GM12875 (cell line): ENCODE measurements around the gene ZNF578.
"Not testable (repeated sequence)": the region's sequence is repeated elsewhere in the genome, so short reads cannot be mapped to it uniquely, and the experiment has no call there.

ENCODE experiments used
- H3K4me3 ChIP-seq: one replicate; pipeline ENCODE4 v1.5.1; 2011; ENCODE audit warnings: low read depth, low read length, control low read depth
- TF ChIP-seq, protein P1 (sequence below): IDR thresholded peaks from 2 replicates; pipeline ENCODE4 v1.5.1; 2011; ENCODE audit warnings: low read depth, mild to moderate bottlenecking, control low read depth, inconsistent platforms, low read length, moderate library complexity, borderline replicate concordance; ENCODE audit not compliant: insufficient read depth

The ZNF578 gene

DNA sequence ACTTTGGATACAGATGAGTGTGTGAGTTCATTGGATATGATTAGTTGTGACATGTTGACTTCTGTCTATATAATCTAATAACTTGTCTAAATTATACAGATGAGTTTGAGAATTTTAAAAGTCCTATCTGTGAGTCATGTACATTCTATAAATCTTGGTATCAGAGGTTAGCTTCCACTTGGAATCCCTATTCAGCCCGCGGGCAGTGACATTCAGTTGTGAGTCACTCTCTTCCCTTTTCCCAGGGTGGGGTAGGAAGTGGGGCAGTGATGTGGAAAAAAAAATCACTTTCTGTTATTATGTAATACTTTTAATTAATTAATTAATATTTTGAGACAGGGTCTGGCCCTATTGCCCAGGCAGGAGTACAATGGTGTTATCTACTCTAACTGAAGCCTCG, 41.2 kb downstream of the ZNF578 start:
- no peak overlapping the region for H3K4me3 ChIP-seq
- TF ChIP-seq, protein P1, sequence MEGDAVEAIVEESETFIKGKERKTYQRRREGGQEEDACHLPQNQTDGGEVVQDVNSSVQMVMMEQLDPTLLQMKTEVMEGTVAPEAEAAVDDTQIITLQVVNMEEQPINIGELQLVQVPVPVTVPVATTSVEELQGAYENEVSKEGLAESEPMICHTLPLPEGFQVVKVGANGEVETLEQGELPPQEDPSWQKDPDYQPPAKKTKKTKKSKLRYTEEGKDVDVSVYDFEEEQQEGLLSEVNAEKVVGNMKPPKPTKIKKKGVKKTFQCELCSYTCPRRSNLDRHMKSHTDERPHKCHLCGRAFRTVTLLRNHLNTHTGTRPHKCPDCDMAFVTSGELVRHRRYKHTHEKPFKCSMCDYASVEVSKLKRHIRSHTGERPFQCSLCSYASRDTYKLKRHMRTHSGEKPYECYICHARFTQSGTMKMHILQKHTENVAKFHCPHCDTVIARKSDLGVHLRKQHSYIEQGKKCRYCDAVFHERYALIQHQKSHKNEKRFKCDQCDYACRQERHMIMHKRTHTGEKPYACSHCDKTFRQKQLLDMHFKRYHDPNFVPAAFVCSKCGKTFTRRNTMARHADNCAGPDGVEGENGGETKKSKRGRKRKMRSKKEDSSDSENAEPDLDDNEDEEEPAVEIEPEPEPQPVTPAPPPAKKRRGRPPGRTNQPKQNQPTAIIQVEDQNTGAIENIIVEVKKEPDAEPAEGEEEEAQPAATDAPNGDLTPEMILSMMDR: no peak

DNA sequence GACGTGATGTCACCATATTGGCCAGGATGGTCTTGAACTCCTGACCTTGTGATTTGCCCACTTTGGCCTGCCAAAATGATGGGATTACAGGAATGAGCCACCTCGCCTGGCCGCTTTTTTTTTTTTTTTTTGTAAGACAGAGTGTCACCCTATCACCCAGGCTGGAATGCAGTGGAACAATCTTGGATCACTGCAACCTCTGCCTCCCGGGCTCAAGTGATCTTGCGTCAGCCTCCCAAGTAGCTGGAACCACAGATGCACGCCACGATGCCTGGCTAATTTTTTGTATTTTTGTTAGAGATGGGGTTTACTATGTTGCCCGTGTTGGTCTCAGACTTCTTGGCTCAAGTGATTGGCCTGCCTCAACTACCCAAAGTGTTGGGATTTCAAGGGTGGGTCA, 45.2 kb downstream of the ZNF578 start:
- H3K4me3 ChIP-seq: no peak overlapping the region
- TF ChIP-seq, protein P1: no peak

DNA sequence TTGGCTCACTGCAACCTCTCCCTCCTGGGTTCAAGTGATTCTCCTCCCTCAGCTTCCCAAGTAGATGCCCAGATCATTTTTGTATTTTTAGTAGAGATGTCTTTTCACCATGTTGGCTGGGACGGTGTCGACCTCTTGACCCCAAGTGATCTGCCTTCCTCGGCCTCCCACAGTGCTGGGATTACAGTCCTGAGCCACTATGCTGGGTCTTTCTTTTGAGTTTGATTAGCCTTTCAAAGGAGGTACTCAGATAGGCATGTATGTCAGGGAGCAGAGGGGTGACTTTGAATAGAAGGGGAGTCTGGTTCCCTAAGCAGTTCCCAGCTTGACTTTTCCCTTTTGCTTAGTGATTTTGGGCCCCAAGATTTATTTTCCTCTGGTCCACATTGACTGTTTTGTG, 47.1 kb downstream of the ZNF578 start:
- not testable (repeated sequence) for H3K4me3 ChIP-seq

DNA sequence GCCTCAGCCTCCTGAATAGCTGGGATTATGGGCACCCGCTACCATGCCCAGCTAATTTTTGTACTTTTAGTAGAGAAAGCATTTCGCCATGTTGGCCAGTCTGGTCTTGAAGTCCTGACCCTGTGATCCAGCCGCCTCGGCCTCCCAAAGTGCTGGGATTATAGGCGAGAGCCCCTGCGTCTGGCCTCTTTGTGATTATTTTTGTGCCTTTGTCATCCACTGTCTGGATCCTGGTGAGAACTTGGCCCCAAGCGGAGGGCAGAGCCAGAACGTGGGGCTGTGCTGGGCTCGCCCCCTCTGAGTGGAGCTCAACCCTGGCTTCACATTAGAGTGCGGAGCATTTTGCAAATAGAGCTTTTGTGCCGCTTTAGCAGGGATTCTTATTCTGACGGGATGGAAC, 47.6 kb downstream of the ZNF578 start:
- not testable (repeated sequence) for H3K4me3 ChIP-seq

DNA sequence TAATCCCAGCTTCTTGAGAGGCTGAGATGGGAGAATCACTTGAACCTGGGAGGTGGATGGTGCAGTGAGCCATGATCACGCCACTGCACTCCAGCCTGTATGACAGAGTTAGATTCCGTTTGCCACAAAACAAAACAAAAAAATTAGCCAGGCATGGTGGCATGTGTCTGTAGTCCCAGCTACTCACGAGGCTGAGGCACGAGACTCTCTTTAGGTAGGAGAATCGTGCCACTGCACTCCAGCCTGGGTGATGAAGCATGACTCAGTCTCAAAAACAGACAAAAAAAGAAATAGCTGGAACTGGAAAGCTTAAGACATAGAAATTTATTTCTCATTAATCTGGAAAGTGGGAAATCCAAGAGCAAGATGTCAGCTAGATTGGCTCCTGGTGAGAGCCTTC, 53.9 kb downstream of the ZNF578 start:
- TF ChIP-seq, protein P1: no peak
- no peak overlapping the region for H3K4me3 ChIP-seq

DNA sequence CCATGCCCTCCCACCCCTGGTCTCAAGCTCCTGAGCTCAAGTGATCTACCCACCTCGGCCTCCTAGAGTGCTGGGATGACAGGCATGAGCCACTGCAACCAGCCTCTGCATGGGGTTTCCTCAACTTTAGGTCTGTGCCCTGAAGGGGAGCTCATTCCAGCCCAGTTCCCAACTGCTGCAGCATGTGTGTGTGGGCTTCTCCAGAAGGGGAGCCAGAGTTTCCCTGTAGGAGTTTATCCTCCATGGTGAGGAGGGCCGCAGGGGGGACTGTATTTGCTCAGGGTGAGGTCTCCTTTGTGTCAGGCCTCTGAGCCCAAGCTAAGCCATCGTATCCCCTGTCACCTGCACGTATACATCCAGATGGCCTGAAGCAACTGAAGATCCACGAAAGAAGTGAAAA, 62.8 kb downstream of the ZNF578 start:
- H3K4me3 ChIP-seq: no peak overlapping the region

DNA sequence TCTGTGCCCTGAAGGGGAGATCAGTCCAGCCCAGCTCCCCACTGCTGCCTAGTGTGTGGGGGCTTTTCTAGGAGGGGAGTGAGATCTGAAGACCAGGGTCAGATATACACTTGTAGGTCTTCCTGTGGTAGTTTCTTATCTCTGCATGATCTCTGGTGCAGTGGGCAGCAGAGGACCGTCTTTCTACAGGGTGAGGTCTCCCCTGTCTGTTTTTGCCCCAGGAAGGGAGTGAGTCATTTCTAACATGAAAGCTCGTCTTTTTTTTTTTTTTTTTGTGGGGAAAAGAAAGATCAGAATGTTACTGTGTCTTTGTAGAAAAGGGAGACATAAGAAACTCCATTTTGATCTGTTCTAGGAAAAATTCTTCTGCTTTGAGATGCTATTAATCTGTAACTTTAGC, 65.3 kb downstream of the ZNF578 start:
- TF ChIP-seq, protein P1: no peak

More for the DNA sequence above, 62.8 kb downstream of the ZNF578 start:
- TF ChIP-seq, protein P1: no peak

DNA sequence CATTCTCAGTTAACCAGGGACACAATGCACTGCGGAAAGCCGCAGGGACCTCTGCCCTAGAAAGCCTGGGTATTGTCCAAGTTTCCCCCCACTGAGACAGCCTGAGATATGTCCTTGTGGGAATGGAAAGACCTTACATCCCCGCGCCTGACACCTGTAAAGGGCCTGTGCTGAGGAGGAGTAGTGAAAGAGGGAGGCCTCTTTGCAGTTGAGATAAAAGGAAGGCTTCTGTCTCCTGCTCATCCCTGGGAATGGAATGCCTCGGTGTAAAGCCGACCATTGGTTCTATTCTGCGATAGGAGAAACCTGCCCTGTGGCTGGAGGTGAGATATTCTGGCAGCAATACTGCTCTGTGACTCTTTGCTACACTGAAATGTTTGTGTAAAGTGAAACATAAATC, 65.8 kb downstream of the ZNF578 start:
- not testable (repeated sequence) for H3K4me3 ChIP-seq

More for the DNA sequence above, 65.3 kb downstream of the ZNF578 start:
- no peak overlapping the region for H3K4me3 ChIP-seq

DNA sequence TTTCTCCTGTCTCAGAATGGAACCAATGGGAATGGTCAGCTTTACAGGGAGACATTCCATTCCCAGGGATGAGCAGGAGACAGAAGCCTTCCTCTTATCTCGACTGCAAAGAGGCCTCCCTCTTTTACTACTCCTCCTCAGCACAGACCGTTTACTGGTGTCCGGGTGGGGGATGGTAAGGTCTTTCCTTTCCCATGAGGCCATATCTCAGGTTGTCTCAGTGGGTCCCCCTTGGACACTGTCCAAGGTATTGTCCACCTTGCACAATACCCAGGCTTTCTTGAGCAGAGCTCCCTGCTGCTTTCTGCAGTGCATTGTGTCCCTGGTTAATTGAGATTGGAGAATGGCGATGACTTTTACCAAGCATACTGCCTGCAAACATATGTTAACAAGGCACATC, 66.7 kb downstream of the ZNF578 start:
- TF ChIP-seq, protein P1: no peak
- no peak overlapping the region for H3K4me3 ChIP-seq
